ENCODE measurements around the gene LTBP1.

LTBP1 gene

DNA sequence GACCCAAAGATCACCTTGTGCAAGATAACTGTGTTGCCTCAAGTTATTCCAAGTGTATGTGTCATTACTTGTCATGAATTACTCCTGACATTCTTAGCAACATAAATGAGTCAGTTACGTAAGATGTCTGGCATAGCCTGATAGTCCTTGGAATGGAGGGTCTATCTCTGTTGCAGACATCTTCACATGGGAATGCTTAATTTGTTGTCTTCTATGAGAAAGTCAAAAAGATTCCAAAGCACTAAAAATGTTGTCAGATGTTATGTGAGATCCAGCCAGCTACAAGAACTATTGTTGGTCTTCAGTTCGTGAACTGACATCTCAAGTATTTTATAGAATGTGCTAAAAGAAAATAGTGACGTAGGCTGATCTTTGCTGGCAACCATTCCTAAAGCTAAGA is 351.5 kb downstream of the LTBP1 start:
- TF ChIP-seq, protein P1, sequence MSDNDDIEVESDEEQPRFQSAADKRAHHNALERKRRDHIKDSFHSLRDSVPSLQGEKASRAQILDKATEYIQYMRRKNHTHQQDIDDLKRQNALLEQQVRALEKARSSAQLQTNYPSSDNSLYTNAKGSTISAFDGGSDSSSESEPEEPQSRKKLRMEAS (IDR thresholded peaks at IDR 0.05), result no peak
- TF ChIP-seq CEBPB (IDR thresholded peaks at IDR 0.05), result no peak
- no peak for TF ChIP-seq EGR1 (IDR thresholded peaks at IDR 0.05)
- TF ChIP-seq RAD21 (IDR thresholded peaks at IDR 0.05; ENCODE audit: low read depth), result no peak
- no peak for TF ChIP-seq TCF12 (IDR thresholded peaks at IDR 0.05; ENCODE audit: low read depth)
- no peak for TF ChIP-seq YY1 (IDR thresholded peaks at IDR 0.05; ENCODE audit: low read depth)
- TF ChIP-seq ZBTB7A (IDR thresholded peaks at IDR 0.05; ENCODE audit: low read depth), result no peak
- TF ChIP-seq EP300 (IDR thresholded peaks at IDR 0.05; ENCODE audit: borderline replicate concordance), result no peak

DNA sequence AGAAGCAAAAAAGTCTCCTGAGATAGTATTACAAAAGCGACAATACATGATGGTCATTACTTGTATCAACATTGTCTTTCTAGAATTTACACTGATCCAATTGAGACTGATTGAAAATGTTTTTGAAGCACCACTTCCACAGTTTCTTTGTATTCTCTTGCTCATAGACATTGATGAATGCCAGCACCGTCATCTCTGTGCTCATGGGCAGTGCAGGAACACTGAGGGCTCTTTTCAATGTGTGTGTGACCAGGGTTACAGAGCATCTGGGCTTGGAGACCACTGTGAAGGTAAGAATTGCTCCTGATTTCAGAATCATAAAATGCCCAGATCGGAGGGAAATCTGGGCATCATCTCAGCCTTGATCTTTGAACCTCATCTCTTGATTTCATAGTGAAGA is 354.6 kb downstream of the LTBP1 start:
- TF ChIP-seq TCF12 (IDR thresholded peaks at IDR 0.05; ENCODE audit: low read depth), result no peak
- TF ChIP-seq TAF1 (IDR thresholded peaks at IDR 0.05; ENCODE audit: low read depth), result no peak
- no peak for TF ChIP-seq RAD21 (IDR thresholded peaks at IDR 0.05; ENCODE audit: low read depth)
- TF ChIP-seq, protein P2, sequence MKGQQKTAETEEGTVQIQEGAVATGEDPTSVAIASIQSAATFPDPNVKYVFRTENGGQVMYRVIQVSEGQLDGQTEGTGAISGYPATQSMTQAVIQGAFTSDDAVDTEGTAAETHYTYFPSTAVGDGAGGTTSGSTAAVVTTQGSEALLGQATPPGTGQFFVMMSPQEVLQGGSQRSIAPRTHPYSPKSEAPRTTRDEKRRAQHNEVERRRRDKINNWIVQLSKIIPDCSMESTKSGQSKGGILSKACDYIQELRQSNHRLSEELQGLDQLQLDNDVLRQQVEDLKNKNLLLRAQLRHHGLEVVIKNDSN (IDR thresholded peaks at IDR 0.05), result no peak
- no peak for TF ChIP-seq TEAD4 (IDR thresholded peaks at IDR 0.05)
- TF ChIP-seq, protein P3, sequence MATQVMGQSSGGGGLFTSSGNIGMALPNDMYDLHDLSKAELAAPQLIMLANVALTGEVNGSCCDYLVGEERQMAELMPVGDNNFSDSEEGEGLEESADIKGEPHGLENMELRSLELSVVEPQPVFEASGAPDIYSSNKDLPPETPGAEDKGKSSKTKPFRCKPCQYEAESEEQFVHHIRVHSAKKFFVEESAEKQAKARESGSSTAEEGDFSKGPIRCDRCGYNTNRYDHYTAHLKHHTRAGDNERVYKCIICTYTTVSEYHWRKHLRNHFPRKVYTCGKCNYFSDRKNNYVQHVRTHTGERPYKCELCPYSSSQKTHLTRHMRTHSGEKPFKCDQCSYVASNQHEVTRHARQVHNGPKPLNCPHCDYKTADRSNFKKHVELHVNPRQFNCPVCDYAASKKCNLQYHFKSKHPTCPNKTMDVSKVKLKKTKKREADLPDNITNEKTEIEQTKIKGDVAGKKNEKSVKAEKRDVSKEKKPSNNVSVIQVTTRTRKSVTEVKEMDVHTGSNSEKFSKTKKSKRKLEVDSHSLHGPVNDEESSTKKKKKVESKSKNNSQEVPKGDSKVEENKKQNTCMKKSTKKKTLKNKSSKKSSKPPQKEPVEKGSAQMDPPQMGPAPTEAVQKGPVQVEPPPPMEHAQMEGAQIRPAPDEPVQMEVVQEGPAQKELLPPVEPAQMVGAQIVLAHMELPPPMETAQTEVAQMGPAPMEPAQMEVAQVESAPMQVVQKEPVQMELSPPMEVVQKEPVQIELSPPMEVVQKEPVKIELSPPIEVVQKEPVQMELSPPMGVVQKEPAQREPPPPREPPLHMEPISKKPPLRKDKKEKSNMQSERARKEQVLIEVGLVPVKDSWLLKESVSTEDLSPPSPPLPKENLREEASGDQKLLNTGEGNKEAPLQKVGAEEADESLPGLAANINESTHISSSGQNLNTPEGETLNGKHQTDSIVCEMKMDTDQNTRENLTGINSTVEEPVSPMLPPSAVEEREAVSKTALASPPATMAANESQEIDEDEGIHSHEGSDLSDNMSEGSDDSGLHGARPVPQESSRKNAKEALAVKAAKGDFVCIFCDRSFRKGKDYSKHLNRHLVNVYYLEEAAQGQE (IDR thresholded peaks at IDR 0.05; ENCODE audit: low read depth), result no peak
- TF ChIP-seq NFIC (IDR thresholded peaks at IDR 0.05), result no peak
- TF ChIP-seq, protein P1 (IDR thresholded peaks at IDR 0.05), result no peak
- TF ChIP-seq ZBTB7A (IDR thresholded peaks at IDR 0.05; ENCODE audit: low read depth), result no peak
- no peak for TF ChIP-seq YY1 (IDR thresholded peaks at IDR 0.05; ENCODE audit: low read depth)
- TF ChIP-seq FOXM1 (IDR thresholded peaks at IDR 0.05; ENCODE audit: borderline replicate concordance, low read depth), result no peak
- TF ChIP-seq EP300 (IDR thresholded peaks at IDR 0.05; ENCODE audit: borderline replicate concordance), result no peak
- TF ChIP-seq EGR1 (IDR thresholded peaks at IDR 0.05), result no peak
- TF ChIP-seq CREB1 (IDR thresholded peaks at IDR 0.05; ENCODE audit: low read depth), result no peak

DNA sequence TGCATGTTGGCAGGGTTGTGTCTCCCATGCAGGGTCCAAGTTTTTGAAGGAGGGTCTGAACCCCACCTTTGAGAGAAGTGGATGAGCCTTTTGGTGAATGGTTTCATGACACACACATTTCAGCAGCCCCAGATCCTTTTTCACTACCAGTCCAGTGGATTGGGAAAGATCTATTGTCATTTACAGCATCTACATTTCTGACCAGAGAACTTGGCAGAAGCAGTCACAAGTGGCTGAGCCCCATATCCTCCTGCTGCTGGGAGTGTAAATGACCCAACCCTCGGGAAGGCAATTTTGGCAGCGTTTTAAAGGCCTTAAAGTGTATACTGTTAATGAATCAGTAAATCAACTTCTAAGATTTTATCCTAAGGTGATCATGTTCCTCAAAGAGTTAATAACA is 355.6 kb downstream of the LTBP1 start:
- TF ChIP-seq YY1 (IDR thresholded peaks at IDR 0.05; ENCODE audit: low read depth) (no peak), TCF12 (IDR thresholded peaks at IDR 0.05; ENCODE audit: low read depth) (no peak), RAD21 (IDR thresholded peaks at IDR 0.05; ENCODE audit: low read depth) (no peak)
- TF ChIP-seq, protein P2 (IDR thresholded peaks at IDR 0.05), result no peak

DNA sequence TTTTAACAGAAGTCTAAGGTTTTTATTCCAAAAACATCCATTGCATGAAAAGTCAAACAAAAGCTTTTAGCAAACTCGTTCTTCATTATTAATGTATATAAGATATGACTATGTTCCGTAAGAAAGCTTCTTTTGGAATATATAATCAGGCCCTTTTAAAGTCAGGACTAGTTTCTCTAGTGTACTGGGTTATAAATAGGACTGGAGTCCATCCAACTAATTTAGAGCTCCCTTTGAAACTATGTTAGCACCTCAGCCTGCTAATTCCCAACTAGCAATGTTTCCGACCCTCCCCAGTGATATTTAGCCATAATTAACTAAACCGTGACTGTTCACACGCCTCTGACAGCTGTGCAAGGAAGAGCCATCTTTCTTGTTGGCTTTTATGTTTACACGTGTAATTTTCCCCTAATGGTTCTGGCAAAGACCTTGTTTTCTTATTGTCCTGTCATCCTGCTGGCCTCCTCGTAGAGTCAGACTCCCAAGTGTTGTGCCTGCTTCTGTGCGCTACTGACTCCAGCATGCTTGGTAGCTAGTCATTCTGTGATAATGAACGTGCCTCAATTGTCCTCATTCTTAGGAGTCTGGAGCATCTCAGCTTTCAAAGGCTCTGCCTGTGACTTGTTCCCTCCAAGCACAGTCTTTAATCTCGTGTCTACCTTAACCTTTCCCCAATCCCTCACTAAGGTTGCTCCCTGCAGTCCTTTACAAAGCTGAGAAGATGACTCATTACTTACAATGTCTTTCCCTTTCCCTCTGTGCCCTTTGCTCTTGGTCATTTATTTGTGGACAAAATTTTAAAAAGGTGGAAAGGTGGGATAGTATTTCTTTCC is 357.5 kb downstream of the LTBP1 start:
- TF ChIP-seq YY1 (IDR thresholded peaks at IDR 0.05; ENCODE audit: low read depth) (no peak), CEBPB (IDR thresholded peaks at IDR 0.05) (no peak), TAF1 (IDR thresholded peaks at IDR 0.05; ENCODE audit: low read depth) (no peak), CREB1 (IDR thresholded peaks at IDR 0.05; ENCODE audit: low read depth) (no peak), ZBTB7A (IDR thresholded peaks at IDR 0.05; ENCODE audit: low read depth) (no peak), RAD21 (IDR thresholded peaks at IDR 0.05; ENCODE audit: low read depth) (no peak), EGR1 (IDR thresholded peaks at IDR 0.05) (no peak), NFIC (IDR thresholded peaks at IDR 0.05) (no peak), TCF12 (IDR thresholded peaks at IDR 0.05; ENCODE audit: low read depth) (no peak), FOXM1 (IDR thresholded peaks at IDR 0.05; ENCODE audit: borderline replicate concordance, low read depth) (no peak), TEAD4 (IDR thresholded peaks at IDR 0.05) (no peak), EP300 (IDR thresholded peaks at IDR 0.05; ENCODE audit: borderline replicate concordance) (no peak)
- TF ChIP-seq, protein P1 (IDR thresholded peaks at IDR 0.05), result no peak
- TF ChIP-seq, protein P2 (IDR thresholded peaks at IDR 0.05), result no peak
- TF ChIP-seq, protein P3 (IDR thresholded peaks at IDR 0.05; ENCODE audit: low read depth), result no peak

DNA sequence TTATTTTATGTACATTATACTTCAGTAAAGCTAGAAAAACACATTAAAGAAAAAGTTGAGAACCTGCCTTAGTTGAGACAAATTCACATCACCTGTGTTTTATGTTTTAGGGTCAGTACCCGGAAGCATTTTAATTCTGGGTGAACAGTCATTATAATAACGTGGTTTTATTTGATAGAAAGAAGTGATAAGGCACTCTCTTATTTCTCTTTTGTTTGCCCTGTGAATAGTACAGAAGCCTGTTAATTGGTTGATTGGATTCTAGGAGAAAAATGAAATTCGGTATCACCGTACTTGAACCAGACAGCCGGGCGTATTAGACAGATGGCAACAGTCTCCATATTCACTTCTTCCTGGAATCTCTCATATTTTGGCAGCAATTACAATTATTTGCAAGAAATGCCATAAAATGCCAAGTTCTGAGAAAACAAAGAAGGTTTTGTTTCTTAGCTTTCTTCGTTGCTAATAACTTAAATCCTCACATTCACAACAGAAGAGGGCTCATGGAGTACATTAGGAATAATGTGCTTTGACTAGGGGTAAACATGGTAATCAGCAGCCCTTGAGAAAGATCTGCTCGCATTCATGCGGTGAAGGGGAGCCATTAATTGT is 361.0 kb downstream of the LTBP1 start:
- TF ChIP-seq TAF1 (IDR thresholded peaks at IDR 0.05; ENCODE audit: low read depth), result no peak
- no peak for TF ChIP-seq NFIC (IDR thresholded peaks at IDR 0.05)
- TF ChIP-seq, protein P2 (IDR thresholded peaks at IDR 0.05), result no peak
- TF ChIP-seq ZBTB7A (IDR thresholded peaks at IDR 0.05; ENCODE audit: low read depth), result no peak
- TF ChIP-seq TEAD4 (IDR thresholded peaks at IDR 0.05), result no peak
- TF ChIP-seq TCF12 (IDR thresholded peaks at IDR 0.05; ENCODE audit: low read depth), result no peak
- TF ChIP-seq CEBPB (IDR thresholded peaks at IDR 0.05), result no peak
- no peak for TF ChIP-seq FOXM1 (IDR thresholded peaks at IDR 0.05; ENCODE audit: borderline replicate concordance, low read depth)
- no peak for TF ChIP-seq EP300 (IDR thresholded peaks at IDR 0.05; ENCODE audit: borderline replicate concordance)
- TF ChIP-seq, protein P3 (IDR thresholded peaks at IDR 0.05; ENCODE audit: low read depth), result no peak
- TF ChIP-seq CREB1 (IDR thresholded peaks at IDR 0.05; ENCODE audit: low read depth), result no peak
- TF ChIP-seq EGR1 (IDR thresholded peaks at IDR 0.05), result no peak
- TF ChIP-seq, protein P1 (IDR thresholded peaks at IDR 0.05), result no peak
- no peak for TF ChIP-seq RAD21 (IDR thresholded peaks at IDR 0.05; ENCODE audit: low read depth)
- no peak for TF ChIP-seq YY1 (IDR thresholded peaks at IDR 0.05; ENCODE audit: low read depth)

All from Ishikawa (cell line).